GM18867 (cell line): ENCODE measurements around the gene RAB1A.
"Not testable (repeated sequence)": the region's sequence is repeated elsewhere in the genome, so short reads cannot be mapped to it uniquely, and the experiment has no call there.

Experiments used
- ATAC-seq: cut with Tn5 transposase; IDR thresholded peaks from one replicate; pipeline ENCODE4 v1.9.1; 2021; ENCODE audit warnings: mild to moderate bottlenecking, moderate library complexity; ENCODE audit not compliant: unreplicated experiment

The RAB1A gene

DNA sequence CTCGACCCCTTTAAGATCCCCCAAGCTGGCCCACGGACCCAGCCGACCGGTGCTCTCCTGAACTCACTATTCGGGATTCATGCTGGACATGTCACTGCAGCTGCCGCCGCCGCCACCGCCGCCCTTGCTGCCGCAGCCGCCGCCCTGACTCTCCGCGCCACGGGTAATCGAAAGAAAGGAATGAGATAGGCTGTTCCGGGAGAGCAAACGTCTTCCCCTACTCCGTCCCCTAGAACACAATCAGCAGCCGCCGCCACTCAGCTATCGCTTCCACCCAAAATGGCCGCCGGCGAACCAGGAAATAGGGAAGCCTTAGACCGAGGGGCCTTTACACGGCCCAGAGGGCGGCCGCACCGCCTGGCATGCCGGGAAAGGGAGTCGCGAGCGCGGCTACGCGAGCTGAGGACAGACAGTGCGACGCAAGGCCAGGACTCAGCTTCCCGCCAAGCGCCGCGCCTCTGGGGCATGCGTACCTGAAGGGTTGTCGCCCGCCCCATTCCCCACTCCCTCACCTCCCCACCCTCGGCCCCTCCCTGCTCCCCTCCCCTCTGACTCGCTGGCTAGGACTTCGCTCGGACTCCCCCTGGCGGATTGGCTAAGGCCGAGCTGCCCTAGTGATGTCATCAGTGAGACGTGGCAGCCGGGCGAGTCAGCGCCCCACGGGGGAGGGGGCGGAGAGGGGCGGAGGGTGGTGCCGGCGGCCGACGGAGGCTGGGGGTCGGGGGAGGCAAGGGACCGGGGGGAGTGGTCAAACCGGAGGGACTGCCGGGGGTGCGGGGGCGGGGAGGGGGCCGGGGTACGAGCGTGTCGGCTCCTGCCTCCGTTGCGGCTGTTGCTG lies at the start of gene RAB1A:
RAB1A (minus strand) TSS at position 281 of the 838 bp plus-strand sequence; CDS start at position 90, 191 bp downstream.
- peak; percentile 97 for ATAC-seq

DNA sequence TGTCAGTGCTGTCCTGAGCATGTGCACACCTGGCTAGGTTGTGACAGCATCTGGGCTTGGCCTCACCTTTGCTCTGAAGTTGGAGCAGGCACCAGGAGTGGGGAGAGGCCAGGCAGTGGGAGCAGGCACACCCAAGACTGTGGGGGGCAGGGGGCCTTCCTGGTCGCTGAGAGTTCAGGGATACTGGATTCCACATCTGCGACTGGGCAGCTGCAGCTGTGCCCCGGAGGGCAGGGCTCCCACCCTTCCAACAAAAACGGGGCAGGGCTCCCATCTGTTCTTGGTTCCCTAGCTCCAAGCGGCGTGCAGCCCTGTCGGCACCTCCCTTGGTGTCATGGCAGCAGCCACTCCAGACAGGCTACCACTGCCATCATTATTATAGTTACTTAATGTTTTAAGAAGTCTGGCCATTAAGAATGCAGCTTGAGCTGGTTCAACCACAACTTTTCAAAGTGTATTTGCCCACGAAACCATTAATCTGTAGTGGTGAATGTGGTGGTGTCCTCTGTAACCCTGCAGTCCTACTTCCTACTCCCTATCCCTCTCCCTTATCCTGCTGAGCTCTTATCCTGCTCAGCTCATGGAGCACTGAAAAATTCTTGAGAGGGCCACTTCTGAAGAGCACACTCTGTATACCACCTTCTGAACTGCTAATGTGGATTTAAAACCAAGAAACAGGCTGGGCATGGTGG lies 48.0 kb upstream of the RAB1A start:
- no peak for ATAC-seq

DNA sequence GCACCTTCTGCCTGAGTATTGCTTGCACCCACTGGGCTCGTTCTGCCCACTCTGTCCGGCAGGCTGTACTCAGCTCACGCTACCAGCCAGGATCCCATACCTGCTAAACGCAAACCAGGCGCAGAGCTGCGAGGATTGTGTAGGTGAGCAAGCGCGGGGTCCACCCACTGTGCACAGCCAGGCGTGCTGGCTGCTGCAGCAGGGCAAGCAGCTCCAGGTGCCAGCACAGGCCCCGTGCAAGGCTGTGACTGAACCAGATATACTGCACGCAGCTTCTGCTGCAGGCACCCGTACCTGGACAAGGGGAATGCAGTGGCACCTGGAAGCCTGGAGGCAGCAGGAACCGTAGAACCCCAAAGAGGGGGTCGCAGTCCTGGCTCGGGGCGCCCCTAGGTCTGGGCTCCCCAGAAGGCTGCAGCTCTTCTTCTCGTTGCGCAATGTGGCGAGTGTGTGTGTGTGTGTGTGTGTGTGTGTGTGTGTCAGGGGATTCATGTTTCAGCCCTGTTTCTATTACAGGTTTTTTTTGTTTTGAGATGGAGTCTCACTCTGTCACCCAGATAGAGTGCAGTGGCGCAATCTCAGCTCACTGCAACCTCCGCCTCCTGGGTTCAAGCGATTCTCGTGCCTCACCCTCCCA lies 46.1 kb upstream of the RAB1A start:
- ATAC-seq, result no peak

DNA sequence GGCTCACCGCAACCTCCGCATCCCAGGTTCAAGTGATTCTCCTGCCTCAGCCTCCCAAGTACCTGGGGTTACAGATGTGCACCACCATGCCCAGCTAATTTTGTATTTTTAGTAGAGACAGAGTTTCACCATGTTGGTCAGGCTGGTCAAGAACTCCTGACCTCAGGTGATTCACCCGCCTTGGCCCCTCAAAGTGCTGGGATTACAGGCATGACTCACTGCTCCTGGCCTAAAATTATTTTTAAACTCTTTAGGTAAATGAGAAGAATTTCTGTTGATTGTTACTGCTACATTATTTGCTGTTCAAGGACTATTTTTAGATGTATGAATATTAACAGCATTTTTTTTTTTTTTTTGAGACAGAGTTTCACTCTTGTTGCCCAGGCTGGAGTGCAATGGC lies 44.1 kb upstream of the RAB1A start:
- not testable (repeated sequence) for ATAC-seq

DNA sequence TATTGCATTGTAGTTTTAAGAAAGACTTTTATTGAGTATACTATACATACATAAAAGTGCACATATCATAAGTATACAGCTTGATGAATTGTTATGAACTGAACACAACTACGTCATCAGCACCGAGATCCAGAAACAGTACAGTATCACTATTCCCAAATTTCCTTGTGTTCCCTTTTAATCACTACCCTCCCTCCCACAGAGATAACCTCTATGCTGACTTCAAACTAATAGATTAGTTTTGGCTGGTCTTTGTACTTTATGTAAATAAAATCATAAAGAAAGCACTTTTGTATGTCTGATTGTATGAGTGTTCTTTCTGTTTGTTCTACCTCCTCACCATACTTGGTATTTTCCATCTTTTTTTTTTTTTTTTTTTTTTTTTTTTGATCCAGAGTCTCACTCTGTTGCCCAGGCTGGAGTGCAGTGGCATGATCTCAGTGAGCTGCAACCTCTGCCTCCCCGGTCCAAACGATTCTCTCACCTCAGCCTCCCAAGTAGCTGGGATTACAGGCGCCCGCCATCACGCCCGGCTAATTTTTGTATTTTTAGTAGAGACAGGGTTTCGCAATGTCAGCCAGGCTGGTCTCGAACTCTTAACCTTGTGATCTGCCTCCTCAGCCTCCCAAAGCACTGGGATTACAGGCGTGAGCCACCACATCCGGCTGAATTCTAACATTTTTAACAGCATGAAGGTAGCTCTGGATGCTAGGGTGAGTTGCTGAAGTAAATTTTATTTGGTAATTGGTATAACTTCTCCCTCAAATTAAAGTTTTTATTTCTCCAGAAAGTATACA lies 43.3 kb upstream of the RAB1A start:
- ATAC-seq, result no peak

DNA sequence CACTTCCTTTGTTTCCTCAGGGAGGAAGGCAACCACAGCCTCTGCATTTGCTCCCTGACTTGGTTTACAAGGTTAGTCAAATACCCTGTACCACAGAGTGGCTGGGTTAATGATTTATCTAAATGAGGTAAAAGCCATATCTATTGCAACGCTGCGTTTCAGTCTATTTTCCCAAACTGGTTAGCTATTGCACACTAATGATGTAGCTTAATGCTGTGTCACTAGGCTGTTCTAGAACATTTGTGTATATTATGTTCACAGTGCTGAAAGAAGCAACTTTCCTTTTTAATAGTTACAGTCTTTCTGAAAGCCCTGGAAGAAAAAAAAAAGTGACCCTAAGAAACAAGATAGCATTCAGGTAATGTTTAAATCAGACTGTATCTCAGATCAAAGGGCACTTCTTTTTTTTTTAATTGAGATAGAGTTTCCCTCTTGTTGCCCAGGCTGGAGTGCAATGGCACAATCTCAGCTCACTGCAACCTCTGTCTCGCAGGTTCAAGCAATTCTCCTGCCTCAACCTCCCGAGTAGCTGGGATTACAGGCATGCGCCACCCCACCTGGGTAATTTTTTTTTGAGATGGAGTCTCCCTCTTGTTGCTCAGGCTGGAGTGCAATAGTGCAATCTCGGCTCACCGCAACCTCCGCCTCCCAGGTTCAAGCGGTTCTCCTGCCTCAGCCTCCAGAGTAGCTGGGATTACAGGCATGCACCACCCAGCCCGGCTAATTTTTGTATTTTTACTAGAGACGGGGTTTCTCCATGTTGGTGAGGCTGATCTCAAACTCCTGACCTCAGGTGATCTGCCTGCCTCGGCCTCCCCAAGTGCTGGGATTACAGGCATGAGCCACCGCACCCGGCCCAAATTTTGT lies 40.9 kb upstream of the RAB1A start:
- ATAC-seq, result not testable (repeated sequence)

DNA sequence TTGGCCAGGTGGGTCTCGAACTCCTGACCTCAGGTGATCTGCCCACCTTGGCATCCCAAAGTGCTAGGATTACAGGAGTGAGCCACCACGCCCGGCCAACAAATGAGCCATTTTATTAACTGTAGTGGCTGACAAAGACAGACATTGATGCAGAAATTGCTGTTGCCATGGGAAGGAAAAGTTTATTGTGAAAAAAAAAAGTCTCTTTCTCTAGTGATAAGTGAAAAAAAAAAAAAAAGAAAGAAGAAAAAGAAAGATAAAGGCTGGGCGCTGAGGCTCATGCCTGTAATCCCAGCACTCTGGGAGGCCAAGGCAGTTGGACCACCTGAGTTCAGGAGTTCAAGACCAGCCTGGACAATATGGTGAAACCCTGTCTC lies 39.8 kb upstream of the RAB1A start:
- no peak for ATAC-seq

DNA sequence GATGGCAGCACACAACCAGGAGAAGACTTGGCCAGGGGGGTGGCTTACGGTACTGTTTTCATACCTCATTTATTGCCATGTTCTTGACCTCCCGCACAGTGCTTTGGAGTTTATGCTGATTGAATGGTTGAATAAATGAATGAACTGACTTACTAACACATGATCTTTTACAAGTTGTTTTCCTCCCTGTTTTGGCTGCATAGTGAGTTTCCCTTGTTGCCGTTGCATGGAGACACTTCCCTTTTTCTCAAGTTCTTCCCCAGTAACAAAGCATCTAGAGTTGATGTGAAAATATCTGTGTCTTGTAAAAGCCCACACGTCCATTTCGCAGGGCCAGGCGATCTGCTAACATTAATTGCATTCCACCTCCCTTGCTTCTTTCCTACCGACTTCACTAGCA lies 35.7 kb upstream of the RAB1A start:
- no peak for ATAC-seq

DNA sequence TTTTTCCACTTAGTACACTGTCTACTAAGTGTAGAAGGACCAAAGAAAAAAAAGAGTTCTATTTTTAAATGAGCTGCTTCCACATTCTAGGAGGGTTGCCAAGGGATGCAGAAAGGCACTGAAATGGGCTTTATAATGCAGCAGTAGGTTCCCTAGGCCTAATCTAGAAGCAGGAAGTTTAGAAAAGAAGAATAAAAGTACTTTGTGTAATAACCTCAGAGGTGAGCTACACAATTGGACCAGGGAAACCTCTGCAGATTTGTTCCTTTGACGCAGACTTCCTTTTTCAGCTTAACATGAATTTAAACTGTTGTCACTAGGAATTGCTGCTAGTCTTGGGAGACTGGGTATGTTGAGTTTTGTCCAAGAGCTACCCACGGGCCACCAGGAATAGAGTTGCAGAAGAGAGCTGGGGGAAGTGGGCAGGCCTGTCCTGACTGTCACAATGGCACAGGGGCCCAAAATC lies 34.6 kb upstream of the RAB1A start:
- ATAC-seq, result no peak

DNA sequence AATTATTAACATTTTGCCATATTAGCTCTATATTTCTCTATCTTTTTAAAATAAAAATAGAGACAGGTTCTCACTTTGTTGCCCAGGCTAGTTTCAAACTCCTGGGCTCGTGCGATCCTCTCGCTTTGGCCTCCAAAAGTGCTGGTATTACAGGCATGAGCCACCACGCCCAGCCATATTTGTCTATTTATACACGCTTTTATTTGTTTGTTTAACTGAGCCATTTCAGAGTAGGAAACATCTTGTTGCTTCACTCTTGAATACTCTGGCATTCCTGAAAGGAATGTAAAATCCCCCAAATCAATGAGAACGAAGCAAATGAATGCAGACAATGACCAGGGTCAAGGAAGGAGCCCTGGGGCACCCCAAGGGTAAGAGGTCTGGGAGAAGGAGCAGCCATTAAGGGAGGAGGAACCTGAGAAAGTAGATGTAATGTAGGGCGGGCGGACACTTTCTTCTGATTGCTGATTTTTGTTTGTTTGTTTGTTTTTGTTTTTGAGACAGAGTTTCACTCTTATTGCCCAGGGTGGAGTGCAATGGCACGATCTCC lies 31.7 kb upstream of the RAB1A start:
- no peak for ATAC-seq

DNA sequence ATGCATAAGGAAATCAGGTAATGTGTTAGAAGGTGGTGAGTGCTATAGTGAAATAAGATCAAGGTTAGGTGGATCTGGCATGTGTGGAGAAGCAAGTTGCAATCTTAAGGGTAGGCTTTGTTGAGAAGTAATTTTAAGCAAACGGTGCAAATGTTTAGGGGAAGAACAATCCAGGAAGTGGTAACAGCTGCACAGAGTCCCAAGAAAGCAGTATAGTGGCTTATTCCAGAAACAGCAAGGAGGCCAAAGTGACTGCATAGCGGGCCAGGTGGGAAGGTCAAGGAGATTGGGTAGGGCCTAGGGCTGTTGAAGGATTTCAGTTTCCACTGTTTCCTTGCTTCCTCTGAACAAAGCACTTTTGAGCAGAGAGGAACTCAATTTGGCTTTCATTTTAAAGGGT lies 30.0 kb upstream of the RAB1A start:
- ATAC-seq, result no peak

DNA sequence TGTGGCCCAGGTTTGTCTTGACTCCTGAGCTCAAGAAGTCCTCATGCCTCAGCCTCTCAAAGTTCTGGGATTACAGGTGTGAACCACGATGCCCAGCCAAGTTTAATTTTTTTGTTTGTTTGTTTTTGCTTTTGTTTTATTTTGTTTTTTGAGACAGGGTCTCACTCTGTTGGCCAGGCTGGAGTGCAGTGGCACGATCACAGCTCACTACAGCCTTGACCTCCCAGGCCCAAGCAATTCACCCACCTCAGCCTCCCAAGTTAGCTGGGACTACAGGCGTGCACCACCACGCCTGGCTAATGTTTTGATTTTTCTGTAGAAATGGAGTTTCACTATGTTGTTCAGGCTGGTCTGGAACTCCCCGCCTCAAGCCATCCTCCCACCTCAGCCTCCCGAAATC lies 29.4 kb upstream of the RAB1A start:
- ATAC-seq, result no peak

DNA sequence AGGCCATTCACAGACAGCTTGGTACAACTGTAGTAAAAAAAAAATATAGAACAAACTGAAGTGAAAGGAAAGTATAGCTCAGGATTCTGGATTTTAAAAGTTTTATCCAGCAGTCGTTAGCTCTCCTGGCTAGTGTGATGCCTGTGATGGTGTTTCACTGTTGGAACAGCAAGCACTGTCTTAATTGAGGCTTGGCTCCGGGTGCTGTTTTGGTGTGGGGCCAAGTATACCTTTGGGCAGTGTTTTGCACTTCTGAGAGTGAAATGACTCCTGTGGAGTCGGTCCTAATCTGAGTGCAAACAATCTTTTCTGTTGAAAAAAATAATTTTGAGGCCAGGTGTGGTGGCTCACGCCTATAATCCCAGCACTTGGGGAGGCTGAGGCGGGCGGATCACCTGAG lies 28.7 kb upstream of the RAB1A start:
- no peak for ATAC-seq

DNA sequence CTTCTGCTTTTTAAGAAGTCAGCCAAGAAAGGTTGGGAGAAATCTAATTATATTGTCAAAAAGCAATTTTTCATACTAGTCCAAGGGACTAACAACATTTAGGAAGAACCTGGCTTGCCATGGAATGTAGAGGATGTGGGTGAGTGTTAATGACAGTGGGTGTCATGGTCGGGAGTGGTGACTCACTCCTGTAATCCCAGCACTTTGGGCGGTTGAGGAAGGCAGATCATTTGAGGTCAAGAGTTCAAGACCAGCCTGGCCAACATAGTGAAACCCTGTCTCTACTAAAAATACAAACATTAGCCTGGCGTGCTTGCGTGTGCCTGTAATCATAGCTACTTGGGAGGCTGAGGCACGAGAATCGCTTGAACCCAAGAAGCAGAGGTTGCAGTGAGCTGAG lies 27.9 kb upstream of the RAB1A start:
- not testable (repeated sequence) for ATAC-seq

DNA sequence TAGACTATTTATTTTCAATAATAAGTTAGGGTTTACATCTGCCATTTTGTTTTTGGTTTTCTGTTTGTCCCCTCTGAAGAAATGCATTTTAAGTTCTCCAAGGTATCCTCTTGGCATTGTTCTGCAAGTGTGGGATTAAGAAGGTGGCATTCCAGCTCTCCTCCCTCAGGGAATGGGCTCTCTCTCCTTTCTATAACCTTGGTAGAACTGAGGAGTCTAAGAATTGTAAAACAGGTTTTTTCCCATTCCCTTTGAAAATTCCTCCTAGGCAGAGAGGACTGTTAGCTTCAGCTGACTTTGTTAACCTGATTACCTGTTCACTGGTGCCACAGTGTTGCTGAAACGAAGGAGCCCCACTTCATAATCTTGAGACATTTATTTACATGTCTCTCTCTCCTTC lies 26.1 kb upstream of the RAB1A start:
- ATAC-seq, result no peak

DNA sequence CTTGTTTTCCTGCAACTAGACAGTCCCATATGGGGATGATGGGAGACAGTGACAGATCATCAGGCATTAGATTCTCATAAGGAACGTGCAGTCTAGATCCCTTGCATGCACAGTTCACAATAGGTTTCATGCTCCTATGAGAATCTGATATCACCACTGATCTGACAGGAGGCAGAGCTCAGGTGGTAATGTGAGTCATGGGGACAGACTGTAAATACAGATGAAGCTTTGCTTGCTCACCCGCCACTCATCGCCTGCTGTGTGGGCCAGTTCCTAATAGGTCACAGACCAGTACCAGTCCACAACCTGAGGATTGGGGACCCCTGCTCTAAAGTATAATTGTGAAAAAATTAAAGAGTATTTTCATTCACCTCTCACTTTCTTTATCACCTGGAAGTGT lies 23.6 kb upstream of the RAB1A start:
- ATAC-seq, result no peak

DNA sequence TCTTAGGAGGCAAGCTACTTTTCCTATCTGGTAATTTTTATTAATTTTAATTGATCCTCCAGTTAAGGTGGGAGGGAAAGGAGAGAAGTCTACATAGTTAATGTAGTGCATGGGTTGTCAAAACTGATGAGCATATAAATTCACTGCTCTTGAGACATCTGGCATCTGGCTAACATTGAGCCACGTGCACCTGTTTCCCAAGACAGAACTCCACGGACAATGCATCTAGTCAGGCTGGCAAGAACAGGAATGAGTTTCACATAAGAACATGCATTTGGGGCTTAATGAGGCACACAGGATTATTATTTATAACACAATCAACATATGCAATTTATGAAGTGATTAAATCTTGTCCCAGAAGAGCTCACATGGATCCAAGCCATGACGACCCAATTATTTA lies 16.2 kb upstream of the RAB1A start:
- no peak for ATAC-seq

DNA sequence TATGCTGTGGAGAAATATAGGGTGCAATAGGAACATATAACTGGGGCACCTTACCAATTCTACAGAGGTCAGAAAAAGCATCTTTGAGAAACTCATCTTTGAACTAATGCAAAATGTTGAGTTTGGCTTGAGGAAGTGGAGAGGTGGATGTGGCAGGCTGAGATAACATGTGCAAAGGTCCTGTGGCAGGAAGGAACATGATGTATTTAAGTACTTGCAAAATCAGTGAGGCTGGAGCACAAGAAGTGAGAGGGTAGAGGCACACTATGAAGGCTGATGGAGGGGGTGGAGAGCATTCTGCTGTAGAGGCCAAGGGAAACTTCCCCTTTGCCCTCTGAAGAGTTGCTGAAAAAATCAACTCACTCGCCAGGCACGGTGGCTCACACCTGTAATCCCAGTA lies 14.7 kb upstream of the RAB1A start:
- no peak for ATAC-seq

DNA sequence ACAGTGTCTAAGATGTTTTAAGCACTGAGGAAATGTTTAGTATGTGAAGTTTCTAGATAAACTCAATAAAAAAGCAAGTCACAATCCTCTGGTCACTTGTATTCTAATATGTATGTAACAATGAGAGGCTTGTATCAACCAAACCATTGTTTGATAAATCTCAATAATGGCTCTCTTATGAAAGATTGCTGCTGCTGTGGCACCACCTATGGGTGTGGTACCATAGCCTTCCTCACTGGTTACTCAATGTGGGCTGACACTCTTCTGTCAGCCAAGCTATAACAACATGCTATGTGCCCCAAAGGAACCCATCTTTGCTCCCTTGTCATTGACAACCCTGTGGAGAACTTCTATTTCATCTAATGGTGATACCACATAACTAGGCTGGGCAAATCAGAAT lies 12.6 kb upstream of the RAB1A start:
- no peak for ATAC-seq
